Mesenchymal stem cell (in vitro differentiated cells and primary cell): Measurements from ENCODE around the gene TM4SF20.
A peak's percentile ranks its signal among the peaks of the same experiment; 100 is the strongest.

ENCODE experiments used
- DNase-seq: peaks from one replicate; pipeline ENCODE4 v3.0.0-alpha.2; 2013
- H2AFZ ChIP-seq: one replicate; pipeline ENCODE4 v1.6.1; 2013; ENCODE audit warnings: low read depth, mild to moderate bottlenecking, control low read depth, inconsistent platforms, low read length, moderate library complexity
- H2AK5ac ChIP-seq: 2 replicates; pipeline ENCODE4 v1.6.1; 2013; ENCODE audit warnings: low read length, moderate library complexity, mild to moderate bottlenecking, inconsistent platforms; ENCODE audit not compliant: severe bottlenecking
- H2BK120ac ChIP-seq: one replicate; pipeline ENCODE4 v1.6.1; 2013; ENCODE audit warnings: low read depth, mild to moderate bottlenecking, inconsistent platforms, low read length, moderate library complexity
- H2BK12ac ChIP-seq, 2 experiments: one replicate each; pipeline ENCODE4 v1.6.1; 2013; ENCODE audit warnings: inconsistent platforms in 2 of 2, low read length in 2 of 2, mild to moderate bottlenecking in 2 of 2, moderate library complexity in 2 of 2, control low read depth in 1 of 2
- H2BK15ac ChIP-seq: one replicate; pipeline ENCODE4 v1.6.1; 2013; ENCODE audit warnings: mild to moderate bottlenecking, low read depth, inconsistent platforms; ENCODE audit not compliant: poor library complexity, severe bottlenecking
- H2BK5ac ChIP-seq: 2 replicates; pipeline ENCODE4 v1.6.1; 2013; ENCODE audit warnings: low read depth, mild to moderate bottlenecking, low read length, control low read depth, inconsistent platforms; ENCODE audit not compliant: poor library complexity, severe bottlenecking
- H3K14ac ChIP-seq, 2 experiments: one replicate each; pipeline ENCODE4 v1.6.1; 2013; ENCODE audit warnings: inconsistent platforms in 2 of 2, low read length in 2 of 2, control low read depth in 1 of 2, mild to moderate bottlenecking in 1 of 2, moderate library complexity in 1 of 2
- H3K18ac ChIP-seq, 2 experiments: one replicate each; pipeline ENCODE4 v1.6.1; 2013; ENCODE audit warnings: inconsistent platforms in 2 of 2, low read length in 2 of 2, control low read depth in 1 of 2, low read depth in 1 of 2, mild to moderate bottlenecking in 1 of 2
- H3K23ac ChIP-seq, 2 experiments: one replicate each; pipeline ENCODE4 v1.6.1; 2013; ENCODE audit warnings: inconsistent platforms in 2 of 2, low read length in 2 of 2, mild to moderate bottlenecking in 2 of 2, moderate library complexity in 2 of 2, control low read depth in 1 of 2
- H3K27ac ChIP-seq: 2 replicates; pipeline ENCODE4 v1.5.1; 2013; ENCODE audit warnings: mild to moderate bottlenecking, moderate library complexity, low read length, control low read depth, inconsistent platforms; ENCODE audit not compliant: poor library complexity, severe bottlenecking
- H3K27me3 ChIP-seq, 2 experiments: 2 replicates each; pipeline versions ENCODE4 v1.6.1 to v1.7.0; 2013; ENCODE audit warnings: low read length in 2 of 2, mild to moderate bottlenecking in 2 of 2, moderate library complexity in 2 of 2, control low read depth in 1 of 2, inconsistent platforms in 1 of 2; ENCODE audit not compliant: control insufficient read depth in 1 of 2, insufficient read depth in 1 of 2
- H3K36me3 ChIP-seq, 2 experiments: 2 replicates each; pipeline versions ENCODE4 v1.6.1 to v1.7.0; 2013; ENCODE audit warnings: low read length in 2 of 2, control low read depth in 1 of 2, inconsistent platforms in 1 of 2, low read depth in 1 of 2, mild to moderate bottlenecking in 1 of 2; ENCODE audit not compliant: insufficient read depth in 2 of 2, control insufficient read depth in 1 of 2
- H3K4ac ChIP-seq, 2 experiments: one replicate each; pipeline ENCODE4 v1.6.1; 2013; ENCODE audit warnings: inconsistent platforms in 2 of 2, low read length in 2 of 2, mild to moderate bottlenecking in 2 of 2, moderate library complexity in 2 of 2, control low read depth in 1 of 2, low read depth in 1 of 2
- H3K4me1 ChIP-seq: 2 replicates; pipeline ENCODE4 v1.6.1; 2013; ENCODE audit warnings: low read depth, low read length, control low read depth; ENCODE audit not compliant: control insufficient read depth, insufficient read depth
- H3K4me2 ChIP-seq: 2 replicates; pipeline ENCODE4 v1.6.1; 2013; ENCODE audit warnings: low read length, mild to moderate bottlenecking, inconsistent platforms; ENCODE audit not compliant: poor library complexity, severe bottlenecking
- H3K4me3 ChIP-seq, 2 experiments: 2 replicates each; pipeline versions ENCODE4 v1.5.1 to v1.7.0; 2013; ENCODE audit warnings: low read length in 2 of 2, mild to moderate bottlenecking in 2 of 2, control low read depth in 1 of 2, low read depth in 1 of 2; ENCODE audit not compliant: insufficient read depth in 1 of 2
- H3K79me1 ChIP-seq: replicated peaks from 2 replicates; pipeline ENCODE4 v1.6.1; 2013; ENCODE audit warnings: mild to moderate bottlenecking, control low read depth, low read length, inconsistent platforms; ENCODE audit not compliant: poor library complexity, severe bottlenecking
- H3K9ac ChIP-seq: 2 replicates; pipeline ENCODE4 v1.7.0; 2013; ENCODE audit warnings: mild to moderate bottlenecking, low read length, moderate library complexity
- H3K9me3 ChIP-seq: 2 replicates; pipeline ENCODE4 v1.7.0; 2013; ENCODE audit warnings: mild to moderate bottlenecking, low read length; ENCODE audit not compliant: control insufficient read depth
- H4K8ac ChIP-seq: one replicate; pipeline ENCODE4 v1.6.1; 2013; ENCODE audit warnings: inconsistent platforms, mild to moderate bottlenecking, low read length, moderate library complexity
- H4K91ac ChIP-seq: one replicate; pipeline ENCODE4 v1.6.1; 2013; ENCODE audit warnings: mild to moderate bottlenecking, low read length, inconsistent platforms
- WGBS: methylation state at CpG from one replicate; pipeline ENCODE4 v1.1.7; 2013; ENCODE audit warnings: mixed read lengths; 5-methylcytosine and 5-hydroxymethylcytosine counted together

The TM4SF20 gene

DNA sequence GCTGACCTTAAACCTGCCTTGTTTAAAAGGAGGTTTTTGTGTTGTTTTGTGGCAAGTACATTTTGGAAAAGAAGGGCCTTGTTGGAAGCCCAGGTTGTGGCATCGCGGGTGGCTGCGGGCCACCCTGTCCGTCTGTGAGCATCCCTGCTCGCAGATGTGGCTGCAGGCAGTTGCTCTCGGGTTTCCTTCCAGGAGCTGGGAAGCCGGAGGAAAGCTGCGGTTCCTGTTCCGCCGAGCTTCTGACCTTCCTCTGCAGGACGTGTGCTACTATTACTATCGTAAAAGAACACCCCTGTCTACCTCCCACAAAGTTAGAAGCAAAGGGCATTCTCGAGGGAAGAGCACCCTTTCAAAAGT is 53.3 kb downstream of the TM4SF20 start:
- Histone ChIP-seq H3K23ac (no peak overlapping the region), H3K18ac (no peak overlapping the region), H3K4me2 (peak overlapping the region; percentile 96), H3K4me3 (peak overlapping the region; percentile 85 to 88), H4K91ac (no peak overlapping the region), H4K8ac (peak overlapping the region; percentile 42), H3K36me3 (peaks cover under 1 to 13% of the 10 kb centered on the region in 2 experiments), H2BK120ac (no peak overlapping the region), H3K79me1 (peaks cover 8% of the 10 kb centered on the region), H2BK15ac (no peak overlapping the region), H3K27me3 (no peaks in the 10 kb centered on the region), H3K9me3 (no peaks in the 10 kb centered on the region), H3K27ac (peak overlapping the region; percentile 40), H3K14ac (no peak overlapping the region), H2BK5ac (no peak overlapping the region), H2BK12ac (peak overlapping the region in 1 of 2 experiments; percentile 10), H2AK5ac (no peak overlapping the region), H3K4ac (peak overlapping the region in 1 of 2 experiments; percentile 93), H3K4me1 (no peaks in the 10 kb centered on the region), H2AFZ (peak overlapping the region; percentile 88), H3K9ac (peak overlapping the region; percentile 92)
- 2% methylated on average over 13 of the region's 13 CpGs for WGBS
- peak; percentile 59 for DNase-seq

DNA sequence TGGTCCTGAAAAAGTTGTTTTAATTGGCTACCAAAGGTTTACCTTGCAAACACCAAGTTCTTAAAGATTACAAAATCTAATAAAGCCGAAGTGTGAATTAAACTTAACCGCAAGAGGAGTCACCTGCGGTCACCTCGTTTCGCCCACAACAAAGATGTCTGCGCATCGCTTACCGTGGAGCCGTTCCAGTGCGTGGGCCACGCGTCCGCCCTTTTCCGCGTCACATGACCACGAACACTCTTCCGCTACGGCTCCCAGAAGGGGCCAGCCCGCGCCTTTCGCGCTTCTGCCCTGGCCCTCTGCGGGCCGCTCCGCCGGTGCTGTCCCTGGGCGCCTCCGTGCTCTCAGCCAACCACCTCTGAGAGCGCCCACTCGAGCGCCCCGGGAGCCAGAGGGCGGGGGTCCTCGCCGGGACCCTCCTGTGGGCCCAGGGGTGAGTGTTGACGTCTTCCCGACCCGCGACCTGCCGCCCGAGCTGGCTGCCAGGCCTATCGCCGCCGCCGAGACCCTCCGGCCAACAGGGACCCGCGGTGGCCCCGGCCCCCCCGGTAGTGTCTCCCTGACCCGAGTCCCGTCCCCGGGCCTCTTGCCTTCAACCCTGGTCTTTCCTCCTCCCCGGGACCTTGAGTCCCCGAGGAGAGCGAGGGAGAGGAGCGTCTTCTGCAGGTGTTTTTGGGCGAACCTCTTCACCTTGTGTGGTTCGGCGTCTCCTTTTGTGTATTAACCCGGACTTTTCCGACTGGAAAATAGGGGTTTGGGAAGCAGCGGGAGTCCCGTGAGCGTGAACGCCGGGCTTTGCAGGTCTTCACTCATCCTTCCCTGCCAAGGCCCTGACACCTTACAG is 53.9 kb downstream of the TM4SF20 start, which contains the start of gene MFF:
Gene MFF (plus strand): TSS at position 257 of the 844 bp plus-strand sequence. CDS start 5,415 bp downstream, outside the sequence.
- Histone ChIP-seq H3K14ac (peak within 1 kb of the TSS in 1 of 2 experiments; percentile 59), H3K9ac (peak within 1 kb of the TSS; percentile 92), H4K91ac (peak within 1 kb of the TSS; percentile 47), H4K8ac (peak within 1 kb of the TSS; percentile 87), H2BK120ac (peak within 1 kb of the TSS; percentile 90), H3K18ac (peak within 1 kb of the TSS; percentile 64 to 67), H2BK5ac (peak within 1 kb of the TSS; percentile 46), H2AFZ (peak within 1 kb of the TSS; percentile 88), H2BK12ac (peak within 1 kb of the TSS in 1 of 2 experiments; percentile 10), H3K4ac (peak within 1 kb of the TSS; percentile 68 to 93), H2AK5ac (no peak within 1 kb of the TSS), H3K4me2 (peak within 1 kb of the TSS; percentile 96), H3K23ac (no peak within 1 kb of the TSS), H2BK15ac (peak within 1 kb of the TSS; percentile 49), H3K79me1 (peaks cover 8% of the 10 kb centered on the region), H3K4me3 (peak within 1 kb of the TSS; percentile 85 to 88), H3K27ac (peak within 1 kb of the TSS; percentile 48), H3K36me3 (peaks cover 6 to 7% of the 10 kb centered on the region in 2 experiments), H3K4me1 (peaks cover 2% of the 10 kb centered on the region), H3K9me3 (no peaks in the 10 kb centered on the region), H3K27me3 (no peaks in the 10 kb centered on the region)
- DNase-seq: peak; percentile 92
- 1% methylated on average over 65 of the region's 67 CpGs for WGBS

DNA sequence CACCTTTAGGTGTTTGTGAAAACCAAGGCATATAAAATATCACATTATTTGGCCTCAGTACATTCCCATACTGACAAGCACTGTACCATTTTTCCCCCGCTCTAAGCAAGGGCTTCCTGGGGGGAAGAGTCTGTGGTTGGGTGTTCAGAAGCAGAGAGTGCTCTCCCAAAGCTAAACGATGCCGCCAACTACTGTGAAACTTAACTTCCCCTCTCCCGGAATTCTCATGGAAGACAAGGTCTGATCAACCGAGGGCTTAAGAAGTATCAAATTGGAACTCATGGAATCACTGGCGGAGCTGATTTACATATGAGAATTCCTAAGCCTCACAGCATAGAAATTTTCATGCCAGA is 54.5 kb downstream of the TM4SF20 start:
- Histone ChIP-seq H3K4ac (peak overlapping the region; percentile 40 to 61), H3K18ac (peak overlapping the region; percentile 19 to 57), H3K27ac (peak overlapping the region; percentile 48), H3K4me1 (peaks cover 2% of the 10 kb centered on the region), H3K14ac (no peak overlapping the region), H2BK15ac (no peak overlapping the region), H3K9ac (peak overlapping the region; percentile 92), H2BK5ac (no peak overlapping the region), H3K79me1 (peaks cover 8% of the 10 kb centered on the region), H3K9me3 (no peaks in the 10 kb centered on the region), H2BK120ac (no peak overlapping the region), H3K4me3 (peak overlapping the region in 1 of 2 experiments; percentile 85), H4K8ac (peak overlapping the region; percentile 87), H4K91ac (no peak overlapping the region), H2AFZ (peak overlapping the region; percentile 39), H3K4me2 (peak overlapping the region; percentile 76), H2AK5ac (no peak overlapping the region), H3K23ac (no peak overlapping the region), H3K27me3 (no peaks in the 10 kb centered on the region), H3K36me3 (peaks cover 3 to 6% of the 10 kb centered on the region in 2 experiments), H2BK12ac (no peak overlapping the region)
- 40% methylated on average over 5 of the region's 6 CpGs for WGBS
- DNase-seq: no peak

- Histone ChIP-seq H3K9me3 (no peaks in the 10 kb centered on the region), H2BK5ac (no peak overlapping the region), H4K91ac (no peak overlapping the region), H2AFZ (no peak overlapping the region), H3K4ac (no peak overlapping the region), H3K18ac (no peak overlapping the region), H2BK12ac (no peak overlapping the region), H3K79me1 (peaks cover 9% of the 10 kb centered on the region), H3K27ac (no peak overlapping the region), H2BK15ac (no peak overlapping the region), H2AK5ac (no peak overlapping the region), H3K14ac (no peak overlapping the region), H3K27me3 (no peaks in the 10 kb centered on the region), H3K9ac (no peak overlapping the region), H3K4me2 (no peak overlapping the region), H3K23ac (no peak overlapping the region), H4K8ac (no peak overlapping the region), H3K4me1 (peaks cover 2% of the 10 kb centered on the region), H3K36me3 (peaks cover 0 to 6% of the 10 kb centered on the region in 2 experiments), H2BK120ac (no peak overlapping the region), H3K4me3 (no peak overlapping the region)
- WGBS: 96% methylated on average over 4 of the region's 4 CpGs
- DNase-seq: no peak
Observed at GRCh38 chr2:227323818-227324217, 55.3 kb downstream of the TM4SF20 start.
